Cardiac fibroblast (primary cell): Measurements from ENCODE around the gene LRRK2.

Source experiments
- DNase-seq, 2 donors: peaks; one replicate each; pipeline versions ENCODE4 v3.0.0 to v3.0.0-alpha.2; 2010; ENCODE audit warnings: low read depth in 2 of 2
- H3K4me3 ChIP-seq, 2 donors: replicated peaks in 1 of 2; 1 replicate in 1 of 2; 2 replicates in 1 of 2; pipeline ENCODE4 v1.5.1; 2011; ENCODE audit warnings: low read depth in 2 of 2, low read length in 2 of 2, mild to moderate bottlenecking in 2 of 2, moderate library complexity in 1 of 2
- CTCF ChIP-seq: IDR thresholded peaks from one replicate; pipeline ENCODE4 v1.5.1; 2011; ENCODE audit warnings: low read depth, mild to moderate bottlenecking, low read length, inconsistent platforms

LRRK2 gene

GRCh38 chr12:40281791-40282364 is 57.1 kb downstream of the LRRK2 start:
- DNase-seq = no peak
- H3K4me3 ChIP-seq = no peak overlapping the region
- no peak for TF ChIP-seq CTCF

DNA sequence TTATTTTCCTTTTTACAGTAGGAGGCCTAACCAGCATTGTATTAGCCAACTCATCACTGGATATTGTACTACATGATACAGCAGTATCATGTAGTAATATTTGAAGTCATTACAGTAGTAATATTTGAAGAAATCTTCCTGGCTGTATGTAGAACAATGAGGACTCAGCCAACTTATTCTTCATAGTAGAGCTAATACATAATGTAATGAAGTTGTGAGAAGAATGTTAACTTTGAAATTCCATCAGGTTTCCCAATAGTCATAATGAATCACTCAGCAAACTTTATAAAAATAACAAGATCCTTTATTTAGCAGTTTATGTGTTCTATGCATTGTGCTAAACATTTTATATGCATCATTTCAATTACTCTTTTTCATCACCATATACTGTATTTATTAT is 61.8 kb downstream of the LRRK2 start:
- no peak for TF ChIP-seq CTCF
- H3K4me3 ChIP-seq = no peak overlapping the region
- peak in 1 of 2 donors; percentile 48 for DNase-seq

DNA sequence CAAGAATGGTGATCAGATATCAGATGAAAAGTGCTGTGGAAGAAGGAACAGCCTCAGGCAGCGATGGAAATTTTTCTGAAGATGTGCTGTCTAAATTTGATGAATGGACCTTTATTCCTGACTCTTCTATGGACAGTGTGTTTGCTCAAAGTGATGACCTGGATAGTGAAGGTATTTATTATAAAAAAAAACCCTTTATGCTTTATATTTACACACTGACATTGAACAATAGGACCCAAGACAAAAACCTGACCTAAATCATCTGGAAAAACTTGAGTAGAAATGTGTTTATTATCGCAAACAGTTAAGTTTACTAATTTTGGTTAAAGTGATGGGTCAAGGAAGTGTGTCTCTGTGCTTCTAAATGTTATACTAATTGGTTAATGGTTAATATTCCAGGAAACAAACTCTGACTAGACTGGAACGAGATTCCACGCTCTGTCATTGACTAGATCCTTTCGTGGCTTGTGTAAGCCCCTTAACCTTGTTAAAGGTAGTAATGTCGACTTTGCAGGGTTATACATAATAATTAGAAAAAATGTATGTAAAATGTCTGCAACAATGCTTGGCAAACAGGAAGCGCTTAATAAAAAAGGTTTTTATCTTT is 62.7 kb downstream of the LRRK2 start:
- no peak for DNase-seq
- TF ChIP-seq CTCF = no peak
- no peak overlapping the region for H3K4me3 ChIP-seq

DNA sequence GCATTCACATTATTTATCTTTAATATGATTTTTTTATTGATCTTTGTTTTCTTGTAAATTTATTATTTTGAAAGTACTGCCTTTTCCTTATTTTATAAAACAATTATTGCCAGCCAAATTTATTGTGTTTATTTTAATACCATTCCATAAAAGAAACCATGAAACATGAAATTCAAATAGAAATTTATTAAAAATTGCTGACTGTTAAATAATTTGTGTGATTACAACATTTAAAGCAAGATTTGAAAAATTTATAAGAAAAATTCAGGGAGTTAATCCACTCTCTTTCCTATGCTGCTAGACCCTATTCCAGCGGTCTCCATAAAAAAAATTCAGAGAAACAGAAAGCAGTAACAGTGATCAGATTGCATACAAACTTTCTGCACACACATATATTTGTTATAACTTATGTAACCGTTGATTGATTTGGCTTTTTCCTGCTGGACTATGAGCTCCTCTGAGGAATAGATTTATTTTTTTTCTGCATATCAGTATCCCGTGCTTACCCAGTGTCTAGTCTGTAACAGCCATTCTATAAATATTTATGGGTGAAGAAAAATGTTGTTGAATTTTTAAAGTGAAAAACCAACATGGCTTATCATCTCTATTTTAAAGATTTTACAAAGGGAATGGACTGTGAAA is 68.1 kb downstream of the LRRK2 start:
- TF ChIP-seq CTCF = no peak
- no peak overlapping the region for H3K4me3 ChIP-seq
- DNase-seq = no peak

DNA sequence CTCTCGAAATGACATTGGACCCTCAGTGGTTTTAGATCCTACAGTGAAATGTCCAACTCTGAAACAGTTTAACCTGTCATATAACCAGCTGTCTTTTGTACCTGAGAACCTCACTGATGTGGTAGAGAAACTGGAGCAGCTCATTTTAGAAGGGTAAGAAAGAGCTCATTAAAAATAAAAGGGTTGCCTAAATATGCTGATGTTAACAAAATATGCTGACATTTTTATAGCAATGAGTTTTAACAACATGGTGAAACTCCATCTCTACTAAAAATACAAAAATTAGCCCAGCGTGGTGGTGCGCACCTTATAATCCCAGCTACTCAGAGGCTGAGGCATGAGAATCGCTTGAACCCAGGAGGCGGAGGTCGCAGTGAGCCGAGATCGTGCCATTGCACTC is 73.5 kb downstream of the LRRK2 start:
- no peak for TF ChIP-seq CTCF
- DNase-seq = no peak
- H3K4me3 ChIP-seq = no peak overlapping the region

DNA sequence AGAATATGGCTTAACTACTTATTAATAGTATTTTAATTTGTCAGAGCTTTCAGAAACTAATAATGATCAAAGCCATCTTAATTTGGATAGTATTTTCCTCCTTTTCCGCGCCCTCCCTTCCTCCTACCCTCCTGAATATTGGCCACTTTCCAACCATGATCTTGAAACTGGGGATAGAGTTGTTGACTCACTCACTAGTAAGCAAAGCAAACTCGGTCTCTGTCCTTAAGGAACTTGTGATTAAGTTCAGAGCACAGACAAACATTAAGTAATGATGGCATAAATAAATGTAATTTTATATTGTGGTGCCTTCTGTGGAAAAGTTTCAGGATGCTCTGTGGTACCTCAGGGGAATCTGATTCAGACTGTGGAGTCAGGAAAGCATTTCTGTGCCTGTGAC is 75.7 kb downstream of the LRRK2 start:
- peak in 1 of 2 donors; percentile 57 for DNase-seq
- no peak overlapping the region for H3K4me3 ChIP-seq
- TF ChIP-seq CTCF = no peak
